SK-N-MC (cell line): ENCODE measurements around the gene TEAD2.

Experiments used
- EZH2 ChIP-seq: fragments of 200-600 bp; sonication (generic); IDR thresholded peaks from one replicate; pipeline ENCODE4 v1.6.1; 2017; ENCODE audit warnings: antibody characterized with exemption
- FOXP2 ChIP-seq: optimal IDR thresholded peaks from 2 replicates; pipeline ENCODE3; 2011; ENCODE audit warnings: mild to moderate bottlenecking, moderate library complexity; ENCODE audit not compliant: insufficient read depth; ENCODE audit errors: extremely low read length, control extremely low read depth
- POLR2AphosphoS5 ChIP-seq: IDR thresholded peaks from 2 replicates; pipeline ENCODE4 v1.6.1; 2012; ENCODE audit warnings: mild to moderate bottlenecking, low read depth, low read length, borderline replicate concordance

DNA sequence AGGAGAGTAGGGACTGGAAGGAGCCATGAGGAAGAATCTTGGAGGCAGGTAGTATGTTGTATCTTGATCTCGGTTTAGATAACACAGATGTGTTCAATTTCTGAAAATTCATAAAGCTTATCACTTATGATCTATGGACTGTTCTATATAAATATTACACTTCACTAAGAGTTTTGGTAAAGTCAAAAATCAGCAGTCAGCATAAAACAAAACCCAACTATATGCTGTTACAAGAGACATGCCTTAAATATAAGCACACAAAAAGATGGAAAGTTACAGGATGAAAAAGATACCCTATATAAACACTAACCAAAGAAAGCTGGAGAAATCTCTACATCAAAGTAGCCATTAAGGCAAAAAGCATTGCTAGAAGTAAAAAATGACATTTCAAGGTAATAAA lies 21.4 kb upstream of the TEAD2 start:
- no peak for TF ChIP-seq EZH2
- no peak for TF ChIP-seq POLR2AphosphoS5
- no peak for TF ChIP-seq FOXP2
